HG03565 (cell line): ENCODE data around the gene POM121C.
"Not testable (repeated sequence)": the region's sequence is repeated elsewhere in the genome, so short reads cannot be mapped to it uniquely, and the experiment has no call there.

Experiments used
- ATAC-seq: cut with Tn5 transposase; IDR thresholded peaks from one replicate; pipeline ENCODE4 v1.9.1; 2021; ENCODE audit warnings: mild to moderate bottlenecking, moderate library complexity; ENCODE audit not compliant: unreplicated experiment

POM121C gene

DNA sequence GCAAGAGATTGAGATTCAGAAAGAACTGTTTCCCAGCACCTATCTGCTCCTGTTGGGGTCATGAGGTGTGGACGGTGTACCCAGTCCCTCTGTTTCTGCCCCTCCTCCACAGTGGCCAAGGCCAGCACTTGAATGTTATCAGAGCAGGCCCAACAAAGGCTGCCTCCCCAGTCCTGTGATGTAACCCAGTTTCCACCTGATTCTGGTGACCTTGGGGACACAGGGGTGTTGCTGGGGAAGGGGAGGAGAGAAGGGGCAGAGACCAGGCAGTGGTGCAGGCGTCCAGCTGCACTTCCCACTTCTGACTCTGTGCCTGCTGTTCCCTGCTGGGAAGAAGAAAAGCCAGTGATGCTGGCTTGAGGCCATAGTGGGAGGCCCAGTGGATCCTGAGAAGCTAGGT lies 88.2 kb downstream of the POM121C start:
- not testable (repeated sequence) for ATAC-seq

DNA sequence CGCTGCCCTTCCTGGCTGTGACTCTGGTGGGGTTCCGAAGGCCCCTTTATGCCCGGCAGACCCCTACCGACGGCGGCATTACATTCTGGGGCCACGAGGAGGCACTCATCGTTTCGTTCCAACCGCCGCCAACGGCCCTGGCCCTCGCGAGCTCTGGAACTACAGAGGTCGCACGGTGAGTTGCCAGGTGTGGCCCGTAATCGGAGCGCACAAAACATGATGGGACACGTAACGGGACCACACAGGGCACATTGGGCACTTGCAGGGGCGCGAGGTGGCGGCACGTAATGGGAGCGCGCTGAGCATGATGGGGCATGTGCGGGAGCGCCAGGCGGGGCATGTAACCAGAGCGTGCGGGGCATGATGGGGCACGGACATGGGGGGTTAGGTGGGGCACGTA lies 90.8 kb downstream of the POM121C start, which contains the start of gene TRIM73:
Gene TRIM73 (plus strand): TSS at position 301 of the 400 bp plus-strand sequence. CDS start 3,305 bp downstream, outside the sequence.
- ATAC-seq, result not testable (repeated sequence)

DNA sequence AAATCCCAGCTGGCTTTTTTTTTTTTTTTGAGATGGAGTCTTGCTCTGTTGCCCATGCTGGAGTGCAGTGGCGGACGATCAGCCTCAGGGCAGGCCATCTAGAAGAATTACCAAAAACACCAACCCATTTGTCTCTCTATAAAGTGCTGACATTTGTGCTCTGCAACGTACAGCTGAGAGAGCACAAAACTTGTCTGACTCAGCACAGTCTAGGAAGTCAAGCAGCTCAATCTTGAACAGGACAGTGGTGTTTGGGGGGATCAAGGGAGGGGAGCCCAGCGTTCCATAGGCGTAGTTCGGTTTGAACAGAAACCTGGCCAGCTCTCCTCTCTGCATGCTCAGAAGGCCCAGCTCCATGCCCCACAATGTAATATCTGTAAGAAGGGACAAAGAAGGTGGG lies 92.9 kb downstream of the POM121C start:
- ATAC-seq, result not testable (repeated sequence)

DNA sequence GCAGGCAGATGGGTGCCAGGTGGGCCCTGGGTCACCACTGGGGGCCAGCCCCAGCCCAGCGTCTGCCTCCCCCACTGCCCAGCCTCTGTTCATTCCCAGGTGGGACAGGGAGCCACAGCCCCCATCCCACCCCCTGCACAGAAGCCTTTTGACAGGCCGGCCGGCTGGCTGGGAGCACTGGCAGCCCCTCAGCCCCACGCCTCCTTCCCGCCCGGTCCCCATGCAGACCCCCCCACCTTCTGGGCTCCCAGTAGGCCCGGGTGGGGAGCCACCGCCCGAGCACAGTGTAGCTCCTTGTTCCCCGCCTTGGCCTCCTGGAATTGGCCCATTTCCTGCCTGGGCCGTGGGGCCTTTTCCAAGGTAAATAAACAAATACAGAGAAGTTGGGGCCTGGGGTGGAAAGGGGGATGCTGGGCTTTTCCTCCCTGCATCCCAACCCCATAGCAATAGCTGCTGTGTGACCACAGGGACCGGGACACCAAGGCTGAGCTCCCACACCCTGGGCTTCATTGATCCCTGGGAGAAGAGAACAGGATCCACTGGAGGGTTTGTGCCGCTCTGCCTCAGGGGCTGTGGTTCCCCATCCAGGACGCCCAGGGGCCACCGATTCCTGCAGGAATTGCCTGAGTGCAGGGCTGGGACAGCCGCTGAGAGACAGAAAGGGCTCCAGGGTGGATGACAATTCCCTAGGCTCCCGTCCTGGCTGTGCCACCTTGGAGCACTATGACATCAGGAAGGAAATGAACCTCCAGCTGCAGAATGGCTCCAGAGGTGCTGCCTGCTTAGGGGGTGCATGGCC lies 111.4 kb downstream of the POM121C start:
- ATAC-seq, result not testable (repeated sequence)

DNA sequence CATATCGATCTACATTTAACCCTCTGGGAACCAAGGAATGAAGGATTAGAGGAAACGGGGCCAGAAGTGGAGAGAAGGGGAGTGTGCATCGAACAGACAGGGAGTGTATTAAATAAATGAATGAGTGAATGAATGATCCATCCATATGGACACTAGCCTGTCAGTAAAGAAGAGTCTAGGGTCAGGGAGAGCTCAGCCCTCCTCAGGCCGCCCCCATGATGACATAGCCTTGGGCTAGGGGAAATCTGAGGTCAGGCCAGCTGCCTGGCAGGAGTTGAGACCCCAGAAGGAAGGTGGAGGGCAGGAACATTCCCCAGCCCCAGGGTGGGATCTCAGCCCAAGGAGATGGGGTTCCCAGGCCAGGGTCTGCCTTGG lies 112.0 kb downstream of the POM121C start:
- ATAC-seq, result not testable (repeated sequence)

DNA sequence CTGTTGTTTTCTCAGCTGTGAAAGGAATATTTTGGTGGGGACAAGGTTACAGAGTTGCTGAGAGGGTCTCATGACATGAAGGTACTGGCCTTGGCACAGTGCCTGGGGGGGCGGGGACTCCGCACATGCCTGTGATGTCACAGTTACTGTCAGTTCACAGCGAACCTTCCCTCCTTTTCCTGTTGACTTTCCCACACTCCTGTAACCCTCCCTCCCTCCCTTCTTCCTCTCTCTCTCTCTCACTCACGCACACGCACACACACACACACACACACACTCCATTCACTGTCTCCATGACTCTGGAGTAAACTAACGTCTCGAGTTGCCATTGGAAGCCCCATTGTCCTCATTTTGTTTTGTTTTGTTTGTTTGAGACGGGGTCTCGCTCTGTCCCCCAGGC lies 118.8 kb downstream of the POM121C start:
- ATAC-seq, result not testable (repeated sequence)
